ENCODE measurements around the gene EPHA5.

The EPHA5 gene

GRCh38 chr4:65482410-65482809 lies 187.9 kb downstream of the EPHA5 start:
- TF ChIP-seq, protein P1, sequence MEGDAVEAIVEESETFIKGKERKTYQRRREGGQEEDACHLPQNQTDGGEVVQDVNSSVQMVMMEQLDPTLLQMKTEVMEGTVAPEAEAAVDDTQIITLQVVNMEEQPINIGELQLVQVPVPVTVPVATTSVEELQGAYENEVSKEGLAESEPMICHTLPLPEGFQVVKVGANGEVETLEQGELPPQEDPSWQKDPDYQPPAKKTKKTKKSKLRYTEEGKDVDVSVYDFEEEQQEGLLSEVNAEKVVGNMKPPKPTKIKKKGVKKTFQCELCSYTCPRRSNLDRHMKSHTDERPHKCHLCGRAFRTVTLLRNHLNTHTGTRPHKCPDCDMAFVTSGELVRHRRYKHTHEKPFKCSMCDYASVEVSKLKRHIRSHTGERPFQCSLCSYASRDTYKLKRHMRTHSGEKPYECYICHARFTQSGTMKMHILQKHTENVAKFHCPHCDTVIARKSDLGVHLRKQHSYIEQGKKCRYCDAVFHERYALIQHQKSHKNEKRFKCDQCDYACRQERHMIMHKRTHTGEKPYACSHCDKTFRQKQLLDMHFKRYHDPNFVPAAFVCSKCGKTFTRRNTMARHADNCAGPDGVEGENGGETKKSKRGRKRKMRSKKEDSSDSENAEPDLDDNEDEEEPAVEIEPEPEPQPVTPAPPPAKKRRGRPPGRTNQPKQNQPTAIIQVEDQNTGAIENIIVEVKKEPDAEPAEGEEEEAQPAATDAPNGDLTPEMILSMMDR (IDR thresholded peaks at IDR 0.05; ENCODE audit: low read depth, low read length) = no peak
- no peak for DNase-seq
- Histone ChIP-seq H3K4me1 (no peaks in the 10 kb centered on the region), H3K36me3 (no peaks in the 10 kb centered on the region), H3K27me3 (no peaks in the 10 kb centered on the region), H3K4me3 (ENCODE audit: low read depth, low read length) (no peak overlapping the region), H3K9me3 (no peaks in the 10 kb centered on the region)

- Histone ChIP-seq H3K9me3 (no peaks in the 10 kb centered on the region), H3K4me3 (ENCODE audit: low read depth, low read length) (no peak overlapping the region), H3K36me3 (no peaks in the 10 kb centered on the region), H3K4me1 (no peaks in the 10 kb centered on the region), H3K27me3 (no peaks in the 10 kb centered on the region)
- DNase-seq = no peak
- TF ChIP-seq, protein P1 (IDR thresholded peaks at IDR 0.05; ENCODE audit: low read depth, low read length) = no peak
Measured at GRCh38 chr4:65472531-65472930, 197.8 kb downstream of the EPHA5 start.

GRCh38 chr4:65467068-65467680 lies 203.1 kb downstream of the EPHA5 start:
- H3K9me3 ChIP-seq = no peaks in the 10 kb centered on the region
- no peak for DNase-seq
- TF ChIP-seq, protein P1 (IDR thresholded peaks at IDR 0.05; ENCODE audit: low read depth, low read length) = no peak
- no peaks in the 10 kb centered on the region for H3K27me3 ChIP-seq
- H3K4me1 ChIP-seq = no peaks in the 10 kb centered on the region
- H3K4me3 ChIP-seq (ENCODE audit: low read depth, low read length) = no peak overlapping the region
- no peaks in the 10 kb centered on the region for H3K36me3 ChIP-seq

GRCh38 chr4:65461781-65462180 lies 208.5 kb downstream of the EPHA5 start:
- no peaks in the 10 kb centered on the region for H3K36me3 ChIP-seq
- TF ChIP-seq, protein P1 (IDR thresholded peaks at IDR 0.05; ENCODE audit: low read depth, low read length) = peak; percentile 12; the same call in 1 of the 2 replicates
- no peak overlapping the region for H3K4me3 ChIP-seq (ENCODE audit: low read depth, low read length)
- no peak for DNase-seq
- no peaks in the 10 kb centered on the region for H3K27me3 ChIP-seq
- H3K9me3 ChIP-seq = no peaks in the 10 kb centered on the region
- H3K4me1 ChIP-seq = no peaks in the 10 kb centered on the region

GRCh38 chr4:65457011-65457410 lies 213.3 kb downstream of the EPHA5 start:
- H3K9me3 ChIP-seq = no peaks in the 10 kb centered on the region
- TF ChIP-seq, protein P1 (IDR thresholded peaks at IDR 0.05; ENCODE audit: low read depth, low read length) = no peak
- no peak overlapping the region for H3K4me3 ChIP-seq (ENCODE audit: low read depth, low read length)
- no peaks in the 10 kb centered on the region for H3K4me1 ChIP-seq
- DNase-seq = no peak
- no peaks in the 10 kb centered on the region for H3K36me3 ChIP-seq
- no peaks in the 10 kb centered on the region for H3K27me3 ChIP-seq

DNA sequence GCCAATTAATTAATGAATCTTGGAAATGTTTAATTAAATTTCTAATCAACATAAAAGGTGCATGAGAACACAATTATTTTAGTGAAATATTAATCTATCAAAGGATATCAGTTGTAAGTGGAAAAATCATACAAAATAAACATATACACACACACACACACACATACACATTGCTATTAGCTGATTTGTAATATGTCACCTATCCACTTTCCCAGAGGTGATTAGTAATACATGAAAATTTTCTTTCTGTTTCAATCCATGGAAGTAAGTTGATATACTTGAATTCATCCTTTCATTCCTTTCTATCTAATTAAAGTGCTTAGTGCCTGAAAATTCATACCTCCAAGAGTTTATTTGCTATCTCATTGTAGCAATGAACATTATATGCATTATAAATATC lies 213.7 kb downstream of the EPHA5 start:
- H3K36me3 ChIP-seq = no peaks in the 10 kb centered on the region
- H3K4me1 ChIP-seq = no peaks in the 10 kb centered on the region
- H3K4me3 ChIP-seq (ENCODE audit: low read depth, low read length) = no peak overlapping the region
- no peak for DNase-seq
- no peaks in the 10 kb centered on the region for H3K27me3 ChIP-seq
- TF ChIP-seq, protein P1 (IDR thresholded peaks at IDR 0.05; ENCODE audit: low read depth, low read length) = no peak
- H3K9me3 ChIP-seq = no peaks in the 10 kb centered on the region

All from BE2C (cell line).